NCI-H146 treated with DMSO at 0.1 percent for 48 hours (cell line): ENCODE measurements around the gene CFAP43.
"Not testable (repeated sequence)": the region's sequence is repeated elsewhere in the genome, so short reads cannot be mapped to it uniquely, and the experiment has no call there.

ENCODE experiments used
- DNase-seq: peaks from one replicate; lab custom pipeline; 2025; ENCODE audit not compliant: unreplicated experiment; lab: John Stamatoyannopoulos, UW

The CFAP43 gene

GRCh38 chr10:104258209-104258608 lies 26.0 kb upstream of the CFAP43 start:
- no peak for DNase-seq

- no peak for DNase-seq
Observed at GRCh38 chr10:104257235-104257634, 25.1 kb upstream of the CFAP43 start.

- DNase-seq: no peak
Observed at GRCh38 chr10:104256335-104256961, 24.3 kb upstream of the CFAP43 start.

GRCh38 chr10:104255311-104255981 lies 23.3 kb upstream of the CFAP43 start:
- DNase-seq: no peak

- DNase-seq: no peak
Observed at GRCh38 chr10:104254493-104255310, 22.5 kb upstream of the CFAP43 start, which contains the start of gene GSTO1. Gene GSTO1, plus strand, starts transcription at chr10:104254892. Its CDS starts 37 bp downstream, at chr10:104254929.

- DNase-seq: peak; percentile 43
Observed at GRCh38 chr10:104253606-104254410, 21.6 kb upstream of the CFAP43 start.

GRCh38 chr10:104253106-104253505 lies 20.9 kb upstream of the CFAP43 start:
- peak; percentile 77 for DNase-seq

- DNase-seq: no peak
Observed at GRCh38 chr10:104252368-104252767, 20.2 kb upstream of the CFAP43 start.

GRCh38 chr10:104251443-104251842 lies 19.3 kb upstream of the CFAP43 start:
- no peak for DNase-seq

- DNase-seq: peak; percentile 25
Observed at GRCh38 chr10:104250371-104250770, 18.2 kb upstream of the CFAP43 start.

- not testable (repeated sequence) for DNase-seq
Observed at GRCh38 chr10:104248931-104249330, 16.8 kb upstream of the CFAP43 start.

GRCh38 chr10:104247513-104248146 lies 15.5 kb upstream of the CFAP43 start:
- no peak for DNase-seq

- no peak for DNase-seq
Observed at GRCh38 chr10:104246976-104247375, 14.8 kb upstream of the CFAP43 start.

GRCh38 chr10:104245066-104245632 lies 13.0 kb upstream of the CFAP43 start:
- DNase-seq: no peak

- no peak for DNase-seq
Observed at GRCh38 chr10:104243512-104243911, 11.3 kb upstream of the CFAP43 start.

GRCh38 chr10:104243009-104243408 lies 10.8 kb upstream of the CFAP43 start:
- DNase-seq: not testable (repeated sequence)

GRCh38 chr10:104242545-104242944 lies 10.4 kb upstream of the CFAP43 start:
- DNase-seq: no peak

GRCh38 chr10:104240078-104240477 lies 7.9 kb upstream of the CFAP43 start:
- no peak for DNase-seq

GRCh38 chr10:104235801-104236200 lies 3.6 kb upstream of the CFAP43 start:
- DNase-seq: no peak

GRCh38 chr10:104234934-104235333 lies 2.8 kb upstream of the CFAP43 start:
- no peak for DNase-seq
